PC-3 (cell line): ENCODE measurements around the gene MSL1. TPM values are rescaled to one million over a fixed set of nuclear protein-coding genes. Genes with fewer than 3 reads are reported as not detected.

ENCODE experiments used
- ATAC-seq: fragments of 200-7000 bp; cut with Tn5 transposase; 2 replicates; pipeline ENCODE4 v1.9.1; 2020; ENCODE audit warnings: mild to moderate bottlenecking, moderate library complexity
- BruUV-seq: library from RNA; stranded (reverse); fragments of 400-500 nt; replicated peaks from 2 replicates; lab custom pipeline; 2021; lab: Mats Ljungman, UMichigan
- CTCF ChIA-PET: fragments of 300-600 bp; sonication (Branson Sonifier 250); formaldehyde crosslinking; loops from one replicate; lab custom pipeline; 2022; ENCODE audit warnings: antibody characterized with exemption; lab: Charles Lee
- POLR2A ChIA-PET: fragments of 300-600 bp; sonication (Branson Sonifier 250); formaldehyde crosslinking; loops from one replicate; lab custom pipeline; 2022; ENCODE audit warnings: antibody characterized with exemption; ENCODE audit not compliant: unreplicated experiment; lab: Charles Lee
- DNase-seq: peaks from one replicate; pipeline ENCODE4 v3.0.0-alpha.2; 2015
- H2AFZ ChIP-seq: fragments of 300-600 bp; sonication (generic); 2 replicates; pipeline ENCODE4 v1.6.0; 2016; ENCODE audit warnings: antibody characterized with exemption, low read length
- H3F3A ChIP-seq: fragments of 300-600 bp; sonication (generic); one replicate; pipeline ENCODE4 v1.6.0; 2017; ENCODE audit warnings: antibody characterized with exemption, low read length, control low read depth, mild to moderate bottlenecking; ENCODE audit not compliant: unreplicated experiment
- H3K27ac ChIP-seq: fragments of 300-600 bp; sonication (generic); 2 replicates; pipeline ENCODE4 v1.5.1; 2016; ENCODE audit warnings: mild to moderate bottlenecking, low read length
- H3K27me3 ChIP-seq: fragments of 300-600 bp; sonication (generic); 2 replicates; pipeline ENCODE4 v1.6.1; 2016; ENCODE audit warnings: low read length, mixed read lengths
- H3K36me3 ChIP-seq: fragments of 300-600 bp; sonication (generic); 2 replicates; pipeline ENCODE4 v1.6.1; 2016; ENCODE audit warnings: low read depth, mixed run types, low read length, mixed read lengths
- H3K4me1 ChIP-seq: fragments of 300-600 bp; sonication (generic); 2 replicates; pipeline ENCODE4 v1.5.1; 2016; ENCODE audit warnings: low read length; ENCODE audit not compliant: insufficient read depth
- H3K4me2 ChIP-seq: fragments of 300-600 bp; sonication (generic); 2 replicates; pipeline ENCODE4 v1.6.0; 2016; ENCODE audit warnings: low read length
- H3K4me3 ChIP-seq: fragments of 300-600 bp; sonication (generic); 2 replicates; pipeline ENCODE4 v1.5.1; 2016; ENCODE audit warnings: mild to moderate bottlenecking, low read length, mixed read lengths
- H3K79me2 ChIP-seq: fragments of 300-600 bp; sonication (generic); 2 replicates; pipeline ENCODE4 v1.6.1; 2017; ENCODE audit warnings: low read length, mixed read lengths
- H3K9ac ChIP-seq: fragments of 300-600 bp; sonication (generic); 2 replicates; pipeline ENCODE4 v1.6.0; 2016; ENCODE audit warnings: mild to moderate bottlenecking, low read length
- H3K9me2 ChIP-seq: fragments of 300-600 bp; sonication (generic); replicated peaks from 2 replicates; pipeline ENCODE4 v1.6.1; 2016; ENCODE audit warnings: mixed run types, low read length, mixed read lengths
- H3K9me3 ChIP-seq: fragments of 300-600 bp; sonication (generic); 2 replicates; pipeline ENCODE4 v1.6.1; 2016; ENCODE audit warnings: low read length, mixed read lengths
- H4K20me1 ChIP-seq: fragments of 300-600 bp; sonication (generic); 2 replicates; pipeline ENCODE4 v1.6.1; 2016; ENCODE audit warnings: low read length, mixed read lengths
- EZH2 ChIP-seq: fragments of 300-600 bp; sonication (generic); IDR thresholded peaks from one replicate; pipeline ENCODE4 v1.6.1; 2017; ENCODE audit warnings: antibody characterized with exemption, mild to moderate bottlenecking, low read length; ENCODE audit not compliant: unreplicated experiment
- EZH2phosphoT487 ChIP-seq: fragments of 300-600 bp; sonication (generic); IDR thresholded peaks from 2 replicates; pipeline ENCODE4 v1.6.1; 2018; ENCODE audit warnings: mild to moderate bottlenecking, antibody characterized with exemption, low read length, borderline replicate concordance
- intact Hi-C: fragments of 100-400 bp; cut with micrococcal nuclease; formaldehyde crosslinking; loops from 2 replicates; pipeline ENCODE4 v1.9.0; 2023
- total RNA-seq: library from RNA; depleted of rRNA; stranded (reverse); fragments of >200 nt; gene quantifications from 2 replicates; pipeline ENCODE4 v1.2.3, GENCODE V29; 2014
- TF ChIP-seq, protein P1 (sequence below): fragments of 300-600 bp; sonication (generic); conservative IDR thresholded peaks from 2 replicates; pipeline ENCODE4 v1.5.1; 2017; ENCODE audit warnings: antibody characterized with exemption, low read depth, mild to moderate bottlenecking, low read length

Gene MSL1
- total RNA-seq, 1 experiment from 2014 or later: 22.2 TPM

DNA sequence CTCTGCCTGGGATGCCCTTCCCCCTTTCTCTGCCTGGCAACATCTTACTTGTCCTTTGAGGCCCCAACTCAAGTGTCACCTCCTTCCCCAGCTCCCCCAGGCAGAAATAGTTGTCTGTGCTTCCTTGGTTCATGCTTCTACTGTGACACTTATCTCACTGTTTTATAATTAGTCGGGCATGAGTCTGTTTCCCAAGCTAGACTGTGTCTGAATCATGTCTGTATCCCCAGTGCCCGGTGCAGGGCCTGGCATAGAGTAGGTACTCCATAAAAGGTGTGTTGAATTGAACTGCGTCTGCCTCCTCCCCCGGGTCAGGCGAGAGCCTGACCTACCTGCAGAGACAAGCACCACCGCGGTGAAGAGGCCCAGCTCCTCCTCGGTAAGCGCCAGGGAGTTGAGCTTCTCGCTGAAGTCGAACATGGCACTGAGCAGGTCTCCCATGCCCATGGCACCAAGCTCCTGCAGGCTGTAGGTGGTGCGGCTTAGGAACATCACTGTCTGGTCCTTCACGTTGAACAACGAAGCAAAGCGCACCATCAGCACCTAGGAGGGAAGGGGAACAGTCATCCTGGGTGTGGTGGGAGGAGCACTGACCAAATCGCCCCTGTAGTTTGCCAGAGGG lies 28.1 kb upstream of the MSL1 start:
- H3K4me3 ChIP-seq: no peak overlapping the region
- H2AFZ ChIP-seq: no peak overlapping the region
- H3K4me1 ChIP-seq: peaks cover 10% of the 10 kb centered on the region
- H4K20me1 ChIP-seq: peaks cover 6% of the 10 kb centered on the region
- intact Hi-C loops: no loop called here
- peaks cover 8% of the 10 kb centered on the region for H3K36me3 ChIP-seq
- no peak overlapping the region for H3K9ac ChIP-seq
- no peak overlapping the region for H3K27ac ChIP-seq
- DNase-seq (no peak), ATAC-seq (no peak)
- no peaks in the 10 kb centered on the region for H3K27me3 ChIP-seq
- no peak for TF ChIP-seq EZH2
- no TSS peak for BruUV-seq
- no peak overlapping the region for H3K4me2 ChIP-seq
- H3K9me2 ChIP-seq: no peaks in the 10 kb centered on the region
- H3K79me2 ChIP-seq: peaks cover 13% of the 10 kb centered on the region
- H3F3A ChIP-seq: no peaks in the 10 kb centered on the region
- POLR2A ChIA-PET: no interaction called here
- CTCF ChIA-PET: no interaction called here
- no peaks in the 10 kb centered on the region for H3K9me3 ChIP-seq

- Histone ChIP-seq H3K79me2 (peaks cover 19% of the 10 kb centered on the region), H3K9me3 (no peaks in the 10 kb centered on the region), H3K4me2 (no peak overlapping the region), H4K20me1 (peaks cover 6% of the 10 kb centered on the region), H3K4me3 (no peak overlapping the region), H3F3A (no peaks in the 10 kb centered on the region), H3K9ac (no peak overlapping the region), H3K36me3 (peaks cover 8% of the 10 kb centered on the region), H3K27ac (no peak overlapping the region), H3K27me3 (no peaks in the 10 kb centered on the region), H3K4me1 (peaks cover 17% of the 10 kb centered on the region), H2AFZ (no peak overlapping the region), H3K9me2 (no peaks in the 10 kb centered on the region)
- intact Hi-C loops: no loop called here
- DNase-seq (no peak), ATAC-seq (no peak)
- POLR2A ChIA-PET: no interaction called here
- CTCF ChIA-PET: no interaction called here
- no TSS peak for BruUV-seq
- no peak for TF ChIP-seq EZH2
- TF ChIP-seq, protein P1, sequence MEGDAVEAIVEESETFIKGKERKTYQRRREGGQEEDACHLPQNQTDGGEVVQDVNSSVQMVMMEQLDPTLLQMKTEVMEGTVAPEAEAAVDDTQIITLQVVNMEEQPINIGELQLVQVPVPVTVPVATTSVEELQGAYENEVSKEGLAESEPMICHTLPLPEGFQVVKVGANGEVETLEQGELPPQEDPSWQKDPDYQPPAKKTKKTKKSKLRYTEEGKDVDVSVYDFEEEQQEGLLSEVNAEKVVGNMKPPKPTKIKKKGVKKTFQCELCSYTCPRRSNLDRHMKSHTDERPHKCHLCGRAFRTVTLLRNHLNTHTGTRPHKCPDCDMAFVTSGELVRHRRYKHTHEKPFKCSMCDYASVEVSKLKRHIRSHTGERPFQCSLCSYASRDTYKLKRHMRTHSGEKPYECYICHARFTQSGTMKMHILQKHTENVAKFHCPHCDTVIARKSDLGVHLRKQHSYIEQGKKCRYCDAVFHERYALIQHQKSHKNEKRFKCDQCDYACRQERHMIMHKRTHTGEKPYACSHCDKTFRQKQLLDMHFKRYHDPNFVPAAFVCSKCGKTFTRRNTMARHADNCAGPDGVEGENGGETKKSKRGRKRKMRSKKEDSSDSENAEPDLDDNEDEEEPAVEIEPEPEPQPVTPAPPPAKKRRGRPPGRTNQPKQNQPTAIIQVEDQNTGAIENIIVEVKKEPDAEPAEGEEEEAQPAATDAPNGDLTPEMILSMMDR: no peak
- no peak for TF ChIP-seq EZH2phosphoT487
These were observed 26.9 kb upstream of the MSL1 start for GRCh38 chr17:40094874-40095273.

DNA sequence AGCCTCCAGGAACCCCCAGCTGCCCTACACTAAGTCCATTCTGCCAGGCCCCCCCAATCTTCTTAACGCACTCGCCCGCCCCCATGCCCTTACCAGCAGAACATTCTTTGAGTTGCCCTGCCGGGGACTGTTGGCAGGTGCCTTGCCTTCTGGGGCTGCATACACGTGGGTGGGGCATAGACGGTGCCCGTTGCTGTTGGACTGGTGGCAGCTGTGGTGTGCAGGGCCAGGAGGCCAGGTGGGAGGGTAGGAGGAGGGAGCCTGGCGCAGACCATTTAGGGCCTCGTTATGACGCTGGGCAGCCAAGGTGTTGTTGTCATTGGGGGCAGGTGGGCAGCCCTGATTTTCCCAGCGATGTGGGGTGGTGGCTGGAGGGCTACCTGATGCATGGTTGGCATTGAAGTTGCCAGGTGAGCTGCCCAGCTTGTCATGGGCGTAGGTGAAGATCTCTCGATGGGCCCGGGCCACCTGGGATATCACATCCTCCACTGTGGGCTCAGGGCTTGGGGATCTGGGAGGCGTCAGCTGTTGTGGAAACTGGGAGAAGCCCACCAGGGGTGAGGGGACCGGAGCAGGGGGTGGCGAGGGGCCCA lies 26.3 kb upstream of the MSL1 start:
- peaks cover 6% of the 10 kb centered on the region for H4K20me1 ChIP-seq
- H3K79me2 ChIP-seq: peaks cover 23% of the 10 kb centered on the region
- ChIA-PET CTCF (no interaction called here), POLR2A (no interaction called here)
- H3K27me3 ChIP-seq: no peaks in the 10 kb centered on the region
- no peak overlapping the region for H3K27ac ChIP-seq
- H3F3A ChIP-seq: no peaks in the 10 kb centered on the region
- ATAC-seq (no peak), DNase-seq (no peak)
- intact Hi-C loops: no loop called here
- no peaks in the 10 kb centered on the region for H3K9me3 ChIP-seq
- no peaks in the 10 kb centered on the region for H3K9me2 ChIP-seq
- no peak overlapping the region for H3K4me3 ChIP-seq
- no peak overlapping the region for H3K4me2 ChIP-seq
- no TSS peak for BruUV-seq
- H3K4me1 ChIP-seq: peaks cover 19% of the 10 kb centered on the region
- peaks cover 8% of the 10 kb centered on the region for H3K36me3 ChIP-seq
- no peak overlapping the region for H2AFZ ChIP-seq
- TF ChIP-seq EZH2phosphoT487 (no peak), EZH2 (no peak)
- TF ChIP-seq, protein P1: no peak
- no peak overlapping the region for H3K9ac ChIP-seq
